RPMI7951 (cell line): ENCODE measurements around the gene R3HDM2. TPM values are rescaled to one million over a fixed set of nuclear protein-coding genes. Genes with fewer than 3 reads are reported as not detected.
A peak's percentile ranks its signal among the peaks of the same experiment; 100 is the strongest.

Experiments
- DNase-seq: peaks from one replicate; pipeline ENCODE4 v3.0.0-alpha.2; 2012; ENCODE audit warnings: low read depth
- total RNA-seq: library from RNA; depleted of rRNA; stranded (reverse); fragments of >200 nt; shearing (Covaris generic); gene quantifications from 2 replicates; pipeline ENCODE4 v1.2.3, GENCODE V29; 2014

R3HDM2 gene
- total RNA-seq, 1 experiment from 2014 or later: 10.8 TPM

DNA sequence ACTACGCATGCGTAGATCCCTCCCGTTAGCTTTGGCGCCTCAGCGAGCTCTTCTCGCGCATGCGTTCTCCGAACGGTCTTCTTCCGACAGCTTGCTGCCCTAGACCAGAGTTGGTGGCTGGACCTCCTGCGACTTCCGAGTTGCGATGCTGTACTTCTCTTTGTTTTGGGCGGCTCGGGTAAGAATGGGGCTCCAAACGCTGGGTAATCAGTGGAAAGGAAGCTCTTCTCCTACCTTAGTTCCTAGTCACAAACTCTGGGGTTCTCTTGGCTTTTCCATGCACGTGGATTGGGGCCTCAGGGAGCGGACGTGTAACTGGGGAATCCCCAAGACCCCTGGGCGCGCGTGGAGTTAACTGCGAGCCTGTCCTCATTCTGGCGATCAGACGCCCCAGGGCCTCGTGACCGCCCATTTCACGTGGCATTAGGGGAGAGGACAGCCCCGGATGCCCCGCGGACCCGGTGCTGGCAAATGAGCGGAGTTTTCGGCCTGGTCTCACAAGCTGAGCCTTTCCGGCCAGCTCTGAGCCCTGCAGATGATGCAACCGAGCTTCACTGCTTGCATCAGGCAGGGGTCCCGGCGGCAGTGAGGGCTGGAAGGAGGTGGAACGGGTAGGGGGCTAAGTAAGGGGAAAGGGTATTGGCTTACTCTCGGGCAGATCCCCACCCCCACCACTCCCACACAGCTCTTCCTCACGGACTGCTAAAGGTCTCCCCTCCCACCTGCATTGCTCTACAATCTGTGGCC is 201.0 kb downstream of the R3HDM2 start, which contains the start of gene SHMT2:
SHMT2 (plus strand) TSS at position 78 of the 747 bp plus-strand sequence; CDS start at position 146, 68 bp downstream.
- DNase-seq: peak; percentile 90

- DNase-seq: peak; percentile 41
Observed at GRCh38 chr12:57229046-57229633, 201.7 kb downstream of the R3HDM2 start.

GRCh38 chr12:57227315-57228115 is 203.3 kb downstream of the R3HDM2 start:
- DNase-seq: no peak

DNA sequence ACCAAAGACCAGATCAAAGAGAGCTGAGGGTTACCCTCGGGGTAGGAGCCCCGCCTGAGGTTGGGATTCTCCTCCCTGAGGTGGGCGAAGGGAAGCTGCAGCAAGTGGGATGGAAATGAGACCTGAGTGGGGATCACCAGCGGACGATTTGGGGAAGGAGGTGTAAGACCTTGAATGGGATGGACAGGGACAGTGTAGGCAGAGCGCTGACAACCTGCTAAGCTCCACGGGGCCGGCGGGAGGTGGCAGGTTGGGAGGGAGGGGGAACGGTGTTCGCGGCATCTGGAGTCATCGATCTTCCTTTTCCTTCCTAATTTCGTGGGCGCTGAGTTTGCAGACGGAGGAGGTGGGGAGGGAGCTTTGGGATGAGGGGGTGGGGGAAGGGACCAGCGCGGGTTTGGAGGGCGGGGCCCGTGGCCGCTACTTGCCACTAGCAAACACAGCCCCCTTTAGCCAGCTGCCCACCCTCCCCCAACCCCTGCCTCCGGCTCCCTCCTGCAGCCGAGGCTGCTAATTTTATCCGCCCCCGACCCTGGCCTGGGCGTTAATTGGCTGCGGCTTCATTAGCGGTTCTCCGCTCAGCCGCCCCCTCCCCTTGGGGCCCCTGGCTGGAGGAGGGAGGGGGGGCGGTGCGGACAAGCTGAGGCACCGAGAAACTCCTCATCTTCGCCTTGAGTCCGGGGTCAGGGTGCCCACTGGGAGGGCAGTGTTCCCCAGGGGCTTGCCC is 204.1 kb downstream of the R3HDM2 start:
- DNase-seq: no peak

- DNase-seq: no peak
Observed at GRCh38 chr12:57225680-57226210, 205.1 kb downstream of the R3HDM2 start.

- DNase-seq: no peak
Observed at GRCh38 chr12:57224973-57225679, 205.7 kb downstream of the R3HDM2 start.

DNA sequence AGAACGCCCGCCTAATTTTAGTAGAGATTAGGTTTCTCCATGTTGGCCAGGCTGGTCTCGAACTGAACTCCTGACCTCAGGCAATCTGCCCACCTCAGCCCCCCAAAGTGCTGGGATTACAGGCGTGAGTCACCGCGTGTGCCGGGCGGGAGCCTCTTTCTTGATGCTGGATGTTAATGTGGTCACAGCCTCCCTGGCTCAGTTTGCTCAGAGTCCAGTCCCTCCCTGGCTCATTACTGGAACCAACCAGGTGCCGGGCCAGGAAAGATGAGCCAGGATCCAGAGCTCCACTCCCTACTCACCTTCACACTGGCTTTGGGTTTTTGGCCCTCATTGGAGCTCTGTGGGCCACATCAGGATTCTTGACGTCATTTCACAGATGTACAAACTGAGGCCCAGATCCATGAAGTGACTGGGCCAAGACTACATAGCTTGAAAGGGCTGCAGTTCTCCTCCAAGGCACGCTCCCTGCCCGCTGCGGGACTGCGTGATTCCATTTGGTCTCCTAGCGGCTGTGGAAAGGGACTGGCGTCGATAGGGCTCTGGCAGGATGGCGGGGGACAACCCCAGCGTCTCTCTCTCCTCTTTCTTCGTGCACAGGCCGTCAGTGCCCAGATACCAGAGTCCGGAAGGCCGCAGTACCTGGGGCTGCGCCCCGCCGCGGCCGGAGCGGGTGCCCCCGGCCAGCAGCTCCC is 206.4 kb downstream of the R3HDM2 start:
- no peak for DNase-seq

GRCh38 chr12:57223191-57224165 is 207.4 kb downstream of the R3HDM2 start:
- DNase-seq: no peak

- no peak for DNase-seq
Observed at GRCh38 chr12:57222286-57223190, 208.3 kb downstream of the R3HDM2 start.

DNA sequence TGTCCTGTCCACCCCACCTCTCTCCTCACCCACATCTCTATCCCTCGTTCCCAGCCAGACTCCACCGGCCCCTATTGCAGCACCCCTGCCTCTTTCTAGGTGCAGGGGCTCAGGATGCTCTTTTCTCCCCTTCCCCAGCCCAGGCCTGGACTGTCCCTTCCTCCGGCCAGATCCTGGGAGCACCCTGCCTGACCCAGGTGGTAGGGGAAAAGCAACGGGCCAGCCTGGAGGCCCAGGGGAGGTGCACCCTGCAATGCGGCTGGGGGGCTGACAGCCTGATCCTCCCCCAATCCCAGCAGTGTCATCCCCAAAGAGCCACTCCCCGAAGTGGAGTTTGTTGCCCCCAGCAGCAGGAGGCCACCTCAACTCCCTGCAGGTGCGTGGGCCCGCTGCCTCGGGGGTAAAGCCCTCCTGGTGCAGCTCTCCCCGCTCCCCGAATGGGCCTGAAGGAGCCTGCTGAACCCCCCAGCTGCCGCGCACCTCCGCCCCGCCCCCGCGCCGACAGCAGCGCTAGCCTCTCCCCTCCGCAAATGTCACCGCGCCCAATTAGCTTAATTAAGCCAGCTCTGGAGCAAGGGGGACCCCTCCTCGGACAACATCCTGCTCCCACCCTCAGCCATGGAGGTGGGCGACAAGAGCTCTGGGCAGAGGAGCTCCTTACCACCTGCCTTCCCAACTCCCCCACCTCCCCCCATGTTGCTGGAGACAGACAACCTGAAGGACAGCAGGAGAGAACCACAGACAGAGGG is 209.5 kb downstream of the R3HDM2 start:
- no peak for DNase-seq

- no peak for DNase-seq
Observed at GRCh38 chr12:57220770-57221168, 210.1 kb downstream of the R3HDM2 start.

GRCh38 chr12:57219993-57220754 is 210.7 kb downstream of the R3HDM2 start:
- DNase-seq: no peak

- DNase-seq: no peak
Observed at GRCh38 chr12:57219205-57219992, 211.4 kb downstream of the R3HDM2 start.

DNA sequence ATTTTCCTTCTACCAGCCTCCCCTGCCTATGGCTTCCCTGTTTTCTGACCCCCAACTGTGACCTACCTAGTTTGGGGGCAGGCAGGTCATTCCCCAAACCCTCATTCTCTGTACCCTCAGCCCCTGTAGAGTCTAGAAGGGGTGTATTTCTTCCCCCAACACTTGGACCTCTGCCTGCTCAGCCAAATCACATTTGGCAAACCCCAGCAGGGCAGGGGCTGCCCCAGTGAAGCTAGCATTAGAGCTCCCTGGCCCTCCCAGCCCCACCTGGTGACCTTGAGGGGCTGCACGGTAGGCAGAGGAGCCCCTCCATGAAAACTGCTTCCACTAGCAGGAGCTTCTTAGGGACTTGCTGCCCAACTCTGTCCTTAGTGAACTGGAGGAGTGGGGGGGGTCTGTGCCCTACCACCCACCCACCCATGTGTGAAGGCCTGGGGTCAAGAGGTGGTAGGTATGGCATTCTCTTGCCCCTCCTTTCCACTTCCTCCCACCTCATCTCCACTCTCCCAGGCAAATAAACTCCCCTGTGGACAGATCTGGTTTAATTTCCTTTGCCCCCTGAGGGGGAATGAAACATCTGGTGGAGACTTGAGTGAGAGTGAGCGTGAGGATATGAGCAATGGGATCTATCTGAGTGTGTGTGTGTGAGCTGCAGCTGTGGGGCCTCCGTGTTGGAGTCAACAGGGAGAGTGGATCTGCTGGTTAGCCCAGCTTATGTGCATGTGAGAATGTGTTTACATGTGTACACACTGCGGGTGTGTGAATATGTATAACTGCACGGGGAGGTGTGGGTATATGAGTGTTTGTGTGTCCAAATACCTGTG is 212.6 kb downstream of the R3HDM2 start:
- peak; percentile 75 for DNase-seq
